GM23338 (cell line): ENCODE results near the gene SLC1A3. TPM values are rescaled to one million over a fixed set of nuclear protein-coding genes. Genes with fewer than 3 reads are reported as not detected.

ENCODE experiments used
- ATAC-seq: fragments of 200-7000 bp; cut with Tn5 transposase; 3 replicates; pipeline ENCODE4 v1.9.1; 2020
- DNase-seq: peaks from one replicate; pipeline ENCODE4 v3.0.0-alpha.2; 2015; ENCODE audit warnings: low spot score
- H2AFZ ChIP-seq: fragments of 200-600 bp; sonication (generic); 2 replicates; pipeline ENCODE4 v1.8.0; 2016; ENCODE audit warnings: antibody characterized with exemption, mild to moderate bottlenecking, moderate library complexity
- H3F3A ChIP-seq: fragments of 200-600 bp; sonication (generic); replicated peaks from 2 replicates; pipeline ENCODE4 v1.8.0; 2017; ENCODE audit warnings: antibody characterized with exemption, mixed run types, low read depth
- H3K27ac ChIP-seq: fragments of 200-600 bp; sonication (generic); 2 replicates; pipeline ENCODE4 v1.6.1; 2016; ENCODE audit warnings: low read depth
- H3K27me3 ChIP-seq: fragments of 200-600 bp; sonication (generic); 2 replicates; pipeline ENCODE4 v1.8.0; 2016; ENCODE audit warnings: mild to moderate bottlenecking, mixed run types, moderate library complexity; ENCODE audit not compliant: insufficient read depth
- H3K36me3 ChIP-seq: fragments of 200-600 bp; sonication (generic); 2 replicates; pipeline ENCODE4 v1.8.0; 2016; ENCODE audit warnings: mild to moderate bottlenecking; ENCODE audit not compliant: insufficient read depth
- H3K4me1 ChIP-seq: fragments of 200-600 bp; sonication (generic); 2 replicates; pipeline ENCODE4 v1.8.0; 2016; ENCODE audit warnings: mild to moderate bottlenecking, moderate library complexity; ENCODE audit not compliant: insufficient read depth
- H3K4me2 ChIP-seq: fragments of 200-600 bp; sonication (generic); 2 replicates; pipeline ENCODE4 v1.7.1; 2017; ENCODE audit warnings: mixed run types
- H3K4me3 ChIP-seq: fragments of 200-600 bp; sonication (generic); 2 replicates; pipeline ENCODE4 v1.6.1; 2016; ENCODE audit warnings: mixed run types
- H3K79me2 ChIP-seq: fragments of 200-600 bp; sonication (generic); replicated peaks from 2 replicates; pipeline ENCODE4 v1.8.0; 2017; ENCODE audit warnings: mild to moderate bottlenecking; ENCODE audit not compliant: insufficient read depth
- H3K9me2 ChIP-seq: fragments of 200-600 bp; sonication (generic); 2 replicates; pipeline ENCODE4 v1.8.0; 2017; ENCODE audit not compliant: insufficient read depth
- H4K20me1 ChIP-seq: fragments of 200-600 bp; sonication (generic); replicated peaks from 2 replicates; pipeline ENCODE4 v1.8.0; 2017; ENCODE audit warnings: mild to moderate bottlenecking; ENCODE audit not compliant: insufficient read depth
- H3K27ac Mint-ChIP-seq: 2 replicates; pipeline ENCODE4 v1.8.0; 2020; ENCODE audit warnings: inconsistent platforms, mild to moderate bottlenecking, moderate library complexity, mixed read lengths
- H3K27me3 Mint-ChIP-seq: 3 replicates; pipeline ENCODE4 v1.8.0; 2022; ENCODE audit warnings: low read depth, mild to moderate bottlenecking, moderate library complexity, mixed read lengths, inconsistent platforms; ENCODE audit not compliant: insufficient read depth, poor library complexity
- H3K36me3 Mint-ChIP-seq: 3 replicates; pipeline ENCODE4 v1.8.0; 2021; ENCODE audit warnings: low read depth, mild to moderate bottlenecking, inconsistent platforms, moderate library complexity, mixed read lengths
- H3K4me1 Mint-ChIP-seq: 3 replicates; pipeline ENCODE4 v1.8.0; 2020; ENCODE audit warnings: mild to moderate bottlenecking, inconsistent platforms, mixed read lengths
- H3K4me3 Mint-ChIP-seq: 3 replicates; pipeline ENCODE4 v1.8.0; 2021; ENCODE audit warnings: moderate library complexity, mild to moderate bottlenecking, inconsistent platforms, mixed read lengths
- H3K9me3 Mint-ChIP-seq: 3 replicates; pipeline ENCODE4 v1.8.0; 2020; ENCODE audit warnings: moderate library complexity, mild to moderate bottlenecking, inconsistent platforms, mixed read lengths
- CREB1 ChIP-seq: fragments of 250-450 bp; sonication (Bioruptor Pico); IDR thresholded peaks from 2 replicates; pipeline ENCODE4 v1.5.0; 2020; ENCODE audit warnings: low read depth, mild to moderate bottlenecking, moderate library complexity
- CTCF ChIP-seq, 2 experiments: fragments of 200-600 bp in 1 of 2; sonication (generic) in 1 of 2; conservative IDR thresholded peaks; 2 replicates each; pipeline versions ENCODE4 v1.5.1 to v1.6.1; 2016 to 2017; ENCODE audit warnings: antibody characterized with exemption in 2 of 2, low read depth in 2 of 2, mild to moderate bottlenecking in 2 of 2, moderate library complexity in 1 of 2
- ETS1 ChIP-seq: IDR thresholded peaks from 2 replicates; pipeline ENCODE4 v1.6.1; 2016; ENCODE audit warnings: antibody characterized with exemption
- EZH2 ChIP-seq: fragments of 200-600 bp; sonication (generic); IDR thresholded peaks from one replicate; pipeline ENCODE4 v1.8.0; 2017; ENCODE audit warnings: antibody characterized with exemption, mild to moderate bottlenecking, low read depth; ENCODE audit not compliant: unreplicated experiment
- EZH2phosphoT487 ChIP-seq: fragments of 200-600 bp; sonication (generic); IDR thresholded peaks from one replicate; pipeline ENCODE4 v1.8.1; 2018; ENCODE audit warnings: antibody characterized with exemption; ENCODE audit not compliant: unreplicated experiment
- JUNB ChIP-seq: IDR thresholded peaks from one replicate; pipeline ENCODE4 v1.6.1; 2016; ENCODE audit warnings: antibody characterized with exemption; ENCODE audit not compliant: unreplicated experiment
- NANOG ChIP-seq: IDR thresholded peaks from 2 replicates; pipeline ENCODE4 v1.6.1; 2016; ENCODE audit warnings: antibody characterized with exemption, borderline replicate concordance
- REST ChIP-seq: IDR thresholded peaks from one replicate; pipeline ENCODE4 v1.6.1; 2018; ENCODE audit warnings: antibody characterized with exemption; ENCODE audit not compliant: unreplicated experiment
- STAT1 ChIP-seq: IDR thresholded peaks from one replicate; pipeline ENCODE4 v1.6.1; 2016; ENCODE audit warnings: antibody characterized with exemption; ENCODE audit not compliant: unreplicated experiment
- ZNF114 ChIP-seq: fragments of 250-450 bp; sonication (Bioruptor Pico); IDR thresholded peaks from 2 replicates; pipeline ENCODE4 v1.5.0; 2020; ENCODE audit warnings: mild to moderate bottlenecking, moderate library complexity
- ZNF331 ChIP-seq: fragments of 250-450 bp; sonication (Bioruptor Pico); IDR thresholded peaks from 2 replicates; pipeline ENCODE4 v1.5.0; 2020; ENCODE audit warnings: low read depth, mild to moderate bottlenecking, moderate library complexity
- ZNF462 ChIP-seq: fragments of 250-450 bp; sonication (Bioruptor Pico); IDR thresholded peaks from 2 replicates; pipeline ENCODE4 v1.5.0; 2020; ENCODE audit warnings: mild to moderate bottlenecking, moderate library complexity
- polyA plus RNA-seq: library from polyadenylated mRNA; unstranded; fragments of >200 nt; fragmentation: Nextera tagmentation; extraction: Ambion mirVana; gene quantifications from 2 replicates; pipeline ENCODE4 v1.2.1, GENCODE V29; 2016
- total RNA-seq: library from RNA; depleted of rRNA; stranded (reverse); fragments of >200 nt; shearing (Covaris generic); gene quantifications from 2 replicates; pipeline ENCODE4 v1.2.3, GENCODE V29; 2014

The SLC1A3 gene
- total and polyA plus RNA-seq, 2 experiments from 2014 or later: 29.0 to 40.7 TPM

- no peak for TF ChIP-seq EZH2phosphoT487
- TF ChIP-seq ZNF114 (CRISPR knock-in tag): no peak
- TF ChIP-seq CREB1 (CRISPR knock-in tag): no peak
- TF ChIP-seq EZH2: no peak
- no peak for TF ChIP-seq ETS1
Observed at GRCh38 chr5:36571401-36572042, 34.9 kb upstream of the SLC1A3 start (continued).

GRCh38 chr5:36573438-36573837, 33.0 kb upstream of the SLC1A3 start:
- no peaks in the 10 kb centered on the region for H3K36me3 Mint-ChIP-seq
- Histone ChIP-seq H3K4me1 (no peaks in the 10 kb centered on the region), H3K4me3 (no peak overlapping the region), H3K9me2 (no peaks in the 10 kb centered on the region; the same call in 1 of the 2 replicates), H2AFZ (no peak overlapping the region), H3K27ac (no peak overlapping the region), H3F3A (no peaks in the 10 kb centered on the region), H3K36me3 (no peaks in the 10 kb centered on the region), H3K79me2 (no peaks in the 10 kb centered on the region), H3K4me2 (no peak overlapping the region), H4K20me1 (no peaks in the 10 kb centered on the region), H3K27me3 (no peaks in the 10 kb centered on the region)
- H3K27ac Mint-ChIP-seq: no peak overlapping the region
- no peaks in the 10 kb centered on the region for H3K27me3 Mint-ChIP-seq
- DNase-seq (no peak), ATAC-seq (no peak)
- no peak for TF ChIP-seq ZNF114 (CRISPR knock-in tag)
- TF ChIP-seq EZH2: no peak
- TF ChIP-seq NANOG: no peak
- no peak for TF ChIP-seq STAT1
- TF ChIP-seq ZNF331: no peak
- no peak for TF ChIP-seq ZNF462 (CRISPR knock-in tag)
- TF ChIP-seq CREB1 (CRISPR knock-in tag): no peak
- TF ChIP-seq REST: no peak
- no peak for TF ChIP-seq JUNB
- TF ChIP-seq CTCF (conservative IDR thresholded peaks at IDR 0.05; ENCODE audit: low read depth in 2 of 2): no peak
- no peak overlapping the region for H3K4me3 Mint-ChIP-seq
- peaks cover 3% of the 10 kb centered on the region; the same call in 1 of the 3 replicates for H3K4me1 Mint-ChIP-seq
- no peaks in the 10 kb centered on the region for H3K9me3 Mint-ChIP-seq
